Activated CD4-positive, alpha-beta memory T cell treated with anti-CD3 and anti-CD28 coated beads for 36 hours (primary cell): ENCODE data around the gene ZNF235. TPM values are rescaled to one million over a fixed set of nuclear protein-coding genes. Genes with fewer than 3 reads are reported as not detected.

Source experiments
- CTCF ChIA-PET: fragments of 350-600 bp; sonication (Branson Sonifier 250); formaldehyde crosslinking; loops from one replicate; lab custom pipeline; 2021; ENCODE audit warnings: antibody characterized with exemption, inconsistent platforms; lab: Charles Lee
- POLR2A ChIA-PET: fragments of 350-600 bp; sonication (Branson Sonifier 250); formaldehyde crosslinking; loops from one replicate; lab custom pipeline; 2021; ENCODE audit warnings: antibody characterized with exemption; lab: Charles Lee
- DNase-seq: peaks from one replicate; pipeline ENCODE4 v3.0.0-alpha.2; 2020
- H3K27ac Mint-ChIP-seq: one replicate; pipeline ENCODE4 v1.8.0; 2021; ENCODE audit warnings: mixed read lengths
- H3K27me3 Mint-ChIP-seq: one replicate; pipeline ENCODE4 v1.8.0; 2021; ENCODE audit warnings: mixed read lengths
- H3K36me3 Mint-ChIP-seq: one replicate; pipeline ENCODE4 v1.8.0; 2021; ENCODE audit warnings: mixed read lengths
- H3K4me1 Mint-ChIP-seq: one replicate; pipeline ENCODE4 v1.8.0; 2021; ENCODE audit warnings: low read depth, mixed read lengths
- H3K4me3 Mint-ChIP-seq: one replicate; pipeline ENCODE4 v1.8.0; 2021; ENCODE audit warnings: mild to moderate bottlenecking, mixed read lengths
- H3K9me3 Mint-ChIP-seq: one replicate; pipeline ENCODE4 v1.8.0; 2021; ENCODE audit warnings: mixed read lengths
- intact Hi-C: fragments of 100-400 bp; cut with micrococcal nuclease; formaldehyde crosslinking; loops from one replicate; pipeline ENCODE4 v1.15.1; 2023
- total RNA-seq, 2 experiments: library from RNA; stranded (reverse); gene quantifications; one replicate each; pipeline ENCODE4 v1.2.3, GENCODE V29; 2021

Gene ZNF235
- total RNA-seq, 2 experiments from 2014 or later: 1.2 to 1.3 TPM

DNA sequence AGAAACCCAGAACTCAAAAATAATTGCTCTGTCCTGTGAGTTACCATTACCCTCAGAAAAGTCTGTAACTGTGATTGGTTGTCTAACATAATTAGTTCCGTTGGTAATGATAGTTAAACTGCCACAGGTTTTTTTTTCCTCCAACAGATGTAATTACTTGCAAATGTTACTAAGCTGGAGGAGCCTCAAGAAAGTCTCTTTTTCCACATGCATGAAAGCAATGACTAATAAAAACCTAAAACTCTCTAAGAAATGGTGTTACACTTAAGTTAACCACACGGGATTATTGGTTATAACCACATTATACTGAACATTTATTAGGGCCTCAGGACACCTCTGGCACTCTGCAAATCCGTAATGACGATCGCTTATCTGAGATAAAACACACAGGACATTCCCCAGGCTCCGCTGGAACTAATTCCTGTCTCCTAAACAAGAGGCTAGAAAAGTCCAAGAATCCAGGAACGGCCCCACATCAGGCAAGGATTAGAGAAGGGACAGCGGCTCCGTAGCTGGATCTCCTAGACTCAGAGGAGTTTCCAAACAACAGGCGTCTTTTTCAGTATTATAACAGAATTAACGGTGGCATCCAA lies 753 bp downstream of the ZNF235 start:
- H3K27me3 Mint-ChIP-seq: no peaks in the 10 kb centered on the region
- peaks cover 15% of the 10 kb centered on the region for H3K4me1 Mint-ChIP-seq
- peak; percentile 9 for DNase-seq
- H3K36me3 Mint-ChIP-seq: peaks cover 30% of the 10 kb centered on the region
- intact Hi-C loops: loop anchor here (1.0 to 10.0 kb wide), 5 partner anchors 92 to 209 kb away; partner anchors contain the start of genes ZNF180, ZNF225, ZNF226 and ZNF227
- ChIA-PET CTCF (no interaction called here), POLR2A (interaction anchor here (1.1 to 1.8 kb wide), 2 partner anchors 92 to 139 kb away, joined by 5 read pairs; partner anchors contain the start of genes ZNF226 and ZNF227)
- H3K27ac Mint-ChIP-seq: peak overlapping the region; percentile 18
- H3K4me3 Mint-ChIP-seq: peak overlapping the region; percentile 83
- peaks cover 21% of the 10 kb centered on the region for H3K9me3 Mint-ChIP-seq

DNA sequence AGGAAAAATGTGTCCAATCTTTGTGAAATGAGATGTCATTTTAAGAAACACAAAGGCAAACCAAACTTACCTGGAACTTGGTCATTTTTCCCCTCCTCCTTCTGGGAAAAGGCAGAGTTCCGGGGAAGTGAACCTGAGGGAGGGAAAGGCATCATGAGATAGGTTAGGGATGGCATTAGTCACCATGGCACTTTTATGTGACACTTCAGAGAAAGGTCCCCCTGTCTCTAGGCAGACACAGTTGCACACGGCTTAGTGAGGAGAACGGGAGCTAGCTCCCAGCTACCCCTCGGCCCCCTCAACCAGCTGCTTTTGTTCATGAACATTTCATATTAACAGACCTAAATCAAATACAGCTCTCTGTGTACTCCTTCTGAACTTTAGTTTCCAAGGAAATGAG lies 1.5 kb downstream of the ZNF235 start:
- Mint-ChIP-seq H3K4me3 (no peak overlapping the region), H3K27ac (no peak overlapping the region), H3K4me1 (peaks cover 15% of the 10 kb centered on the region), H3K9me3 (peaks cover 21% of the 10 kb centered on the region), H3K27me3 (no peaks in the 10 kb centered on the region), H3K36me3 (peaks cover 34% of the 10 kb centered on the region)
- ChIA-PET POLR2A (no interaction called here), CTCF (no interaction called here)
- DNase-seq: no peak
- intact Hi-C loops: loop anchor here (10.0 kb wide), 1 partner anchor 201 kb away; the partner anchor contains the start of gene ZNF180

DNA sequence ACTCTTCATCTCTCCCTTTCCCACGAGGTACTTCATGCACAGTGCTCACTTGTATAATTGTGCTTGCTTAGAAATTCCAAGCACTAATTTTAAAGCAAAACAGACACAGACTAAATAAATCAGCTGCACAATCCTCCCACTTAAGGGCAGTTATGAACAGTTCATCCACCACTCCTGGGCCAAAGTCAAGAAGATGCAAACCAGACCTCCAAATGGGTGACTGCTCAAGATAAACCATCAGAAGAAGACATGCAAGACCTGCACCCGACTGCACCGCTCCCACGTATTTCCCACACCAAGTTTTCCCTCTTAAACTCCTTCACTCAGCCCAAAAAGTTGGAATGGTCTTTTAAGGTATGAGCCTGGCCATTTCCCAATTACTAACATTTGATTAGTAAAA lies 19.9 kb downstream of the ZNF235 start:
- no peak overlapping the region for H3K27ac Mint-ChIP-seq
- peaks cover 89% of the 10 kb centered on the region for H3K9me3 Mint-ChIP-seq
- no peak overlapping the region for H3K4me3 Mint-ChIP-seq
- DNase-seq: no peak
- no peaks in the 10 kb centered on the region for H3K4me1 Mint-ChIP-seq
- H3K27me3 Mint-ChIP-seq: no peaks in the 10 kb centered on the region
- intact Hi-C loops: no loop called here
- CTCF ChIA-PET: no interaction called here
- peaks cover 61% of the 10 kb centered on the region for H3K36me3 Mint-ChIP-seq
- POLR2A ChIA-PET: no interaction called here

DNA sequence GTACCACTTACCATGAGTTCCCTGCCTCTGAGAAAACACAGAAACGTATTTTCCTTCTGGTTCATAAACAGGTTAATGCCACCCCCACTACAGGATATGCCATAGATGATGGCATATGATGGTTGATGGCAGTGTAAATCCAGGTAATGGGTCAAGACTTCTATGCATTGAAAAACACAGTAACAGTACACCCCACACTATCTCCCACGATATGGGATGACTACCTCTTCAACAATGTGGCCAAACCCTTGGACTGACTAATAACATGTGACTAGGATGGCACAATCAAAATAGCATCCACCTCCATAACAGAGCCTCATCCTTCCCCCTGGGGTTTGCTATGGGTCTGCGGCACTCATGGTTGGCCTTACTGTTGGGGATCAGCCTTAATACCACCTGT lies 22.0 kb downstream of the ZNF235 start:
- DNase-seq: no peak
- Mint-ChIP-seq H3K9me3 (peaks cover 86% of the 10 kb centered on the region), H3K4me1 (no peaks in the 10 kb centered on the region), H3K27me3 (no peaks in the 10 kb centered on the region), H3K4me3 (no peak overlapping the region), H3K36me3 (peaks cover 54% of the 10 kb centered on the region), H3K27ac (no peak overlapping the region)
- ChIA-PET CTCF (no interaction called here), POLR2A (no interaction called here)
- intact Hi-C loops: no loop called here

DNA sequence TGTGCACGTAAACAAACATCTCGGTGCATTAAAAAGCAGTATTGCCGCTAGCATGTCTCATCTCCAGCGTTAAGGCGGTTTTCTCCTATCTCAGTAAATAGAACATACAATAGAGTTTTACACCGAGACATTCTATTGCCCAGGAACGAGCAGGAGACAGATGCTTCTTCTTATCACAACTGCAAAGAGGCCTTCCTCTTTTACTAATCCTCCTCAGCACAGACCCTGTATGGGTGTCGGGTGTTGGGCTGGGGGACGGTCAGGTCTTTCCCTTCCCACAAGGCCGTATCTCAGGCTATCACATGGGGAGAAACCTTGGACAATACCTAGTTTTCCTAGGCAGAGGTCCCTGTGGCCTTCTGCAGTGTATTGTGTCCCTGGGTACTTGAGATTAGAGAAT lies 23.9 kb downstream of the ZNF235 start:
- POLR2A ChIA-PET: no interaction called here
- no peak overlapping the region for H3K4me3 Mint-ChIP-seq
- CTCF ChIA-PET: no interaction called here
- no peak overlapping the region for H3K27ac Mint-ChIP-seq
- no peaks in the 10 kb centered on the region for H3K4me1 Mint-ChIP-seq
- H3K9me3 Mint-ChIP-seq: peaks cover 77% of the 10 kb centered on the region
- no peaks in the 10 kb centered on the region for H3K27me3 Mint-ChIP-seq
- H3K36me3 Mint-ChIP-seq: peaks cover 49% of the 10 kb centered on the region
- DNase-seq: no peak
- intact Hi-C loops: no loop called here

DNA sequence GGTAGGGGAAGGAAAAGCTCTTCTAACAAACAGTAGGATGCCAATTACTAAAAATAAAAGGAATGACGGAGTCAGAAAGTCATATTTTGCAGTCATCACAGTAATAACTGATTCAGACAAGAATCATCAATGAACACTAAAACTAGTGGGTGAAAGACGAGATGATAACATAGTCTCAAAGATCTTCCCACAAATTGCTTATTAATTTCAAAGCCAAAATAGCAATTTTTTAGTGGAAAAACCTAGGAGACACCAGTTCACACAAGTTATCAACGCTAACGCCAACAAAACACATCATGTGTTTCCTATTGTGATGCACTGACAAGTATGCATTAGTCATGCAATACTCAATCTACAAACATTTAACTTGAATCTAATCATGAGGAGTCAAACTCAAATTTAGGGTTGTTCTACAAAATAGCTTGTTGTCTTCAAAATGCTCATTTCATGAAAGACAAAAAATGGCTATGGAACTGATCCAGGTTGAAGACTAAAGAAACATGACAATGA lies 26.6 kb downstream of the ZNF235 start:
- CTCF ChIA-PET: no interaction called here
- peaks cover 76% of the 10 kb centered on the region for H3K9me3 Mint-ChIP-seq
- intact Hi-C loops: no loop called here

DNA sequence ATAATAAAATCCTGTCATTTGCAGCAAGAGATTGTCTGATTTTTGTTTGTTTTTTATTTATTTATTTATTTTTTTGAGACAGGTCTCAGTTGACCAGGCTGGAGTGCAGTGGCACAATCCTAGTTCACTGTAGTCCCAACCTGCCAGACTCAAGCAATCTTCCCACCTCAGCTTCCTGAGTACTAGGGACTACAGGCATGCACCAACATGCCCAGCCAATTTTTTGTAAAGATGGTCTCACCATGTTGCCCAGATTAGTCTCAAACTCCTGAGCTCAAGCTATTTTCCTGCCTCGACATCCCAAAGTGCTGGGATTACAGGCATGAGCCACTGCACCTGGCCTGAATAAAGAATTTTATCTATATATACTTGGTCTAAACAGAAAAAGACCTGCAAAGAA lies 27.5 kb downstream of the ZNF235 start:
- intact Hi-C loops: no loop called here
- peaks cover 74% of the 10 kb centered on the region for H3K9me3 Mint-ChIP-seq
- CTCF ChIA-PET: no interaction called here
- POLR2A ChIA-PET: no interaction called here
- H3K36me3 Mint-ChIP-seq: peaks cover 60% of the 10 kb centered on the region
- no peak for DNase-seq
- H3K4me3 Mint-ChIP-seq: no peak overlapping the region
- no peak overlapping the region for H3K27ac Mint-ChIP-seq
- no peaks in the 10 kb centered on the region for H3K27me3 Mint-ChIP-seq
- H3K4me1 Mint-ChIP-seq: no peaks in the 10 kb centered on the region

More for the DNA sequence above, 26.6 kb downstream of the ZNF235 start:
- Mint-ChIP-seq H3K27ac (no peak overlapping the region), H3K36me3 (peaks cover 57% of the 10 kb centered on the region), H3K4me3 (no peak overlapping the region), H3K4me1 (no peaks in the 10 kb centered on the region), H3K27me3 (no peaks in the 10 kb centered on the region)
- DNase-seq: no peak
- POLR2A ChIA-PET: no interaction called here

DNA sequence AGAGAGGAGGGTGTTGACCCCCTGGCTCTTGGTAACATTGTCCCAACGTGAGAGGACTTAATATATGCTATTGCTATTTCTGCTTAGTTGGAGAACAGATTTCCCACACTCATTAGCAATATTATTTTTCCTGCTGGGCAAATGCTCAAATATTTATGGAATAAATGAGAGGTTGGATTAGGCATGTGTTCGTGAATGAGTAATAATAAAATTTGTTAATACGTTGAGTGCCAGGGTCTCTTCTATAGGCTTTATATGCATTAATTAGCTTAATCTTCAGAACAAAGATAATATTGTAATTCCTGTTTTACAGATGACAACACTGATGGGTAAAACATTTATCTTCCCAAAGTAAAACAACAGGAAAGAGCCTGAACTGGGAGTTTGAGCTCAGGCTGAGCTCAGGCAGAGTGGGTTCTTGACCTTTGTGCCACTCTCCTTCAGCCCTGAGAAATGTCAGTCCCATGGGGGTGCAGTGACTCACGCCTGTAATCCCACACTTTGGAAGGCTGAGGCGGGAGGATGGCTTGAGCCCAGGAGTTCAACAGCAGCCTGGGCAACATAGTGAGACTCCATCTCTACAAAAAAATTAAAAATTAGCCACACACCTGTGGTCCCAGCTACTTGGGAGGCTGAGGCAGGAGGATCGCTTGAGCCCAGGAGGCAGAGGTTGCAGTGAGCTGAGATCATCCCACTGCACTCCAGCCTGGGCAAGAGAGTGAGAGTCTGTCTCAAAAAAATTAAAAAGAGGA lies 44.0 kb downstream of the ZNF235 start:
- Mint-ChIP-seq H3K9me3 (peaks cover 76% of the 10 kb centered on the region), H3K36me3 (peaks cover 36% of the 10 kb centered on the region), H3K4me3 (no peak overlapping the region), H3K4me1 (peaks cover 4% of the 10 kb centered on the region), H3K27me3 (no peaks in the 10 kb centered on the region), H3K27ac (no peak overlapping the region)
- intact Hi-C loops: no loop called here
- ChIA-PET CTCF (no interaction called here), POLR2A (no interaction called here)
- DNase-seq: no peak

DNA sequence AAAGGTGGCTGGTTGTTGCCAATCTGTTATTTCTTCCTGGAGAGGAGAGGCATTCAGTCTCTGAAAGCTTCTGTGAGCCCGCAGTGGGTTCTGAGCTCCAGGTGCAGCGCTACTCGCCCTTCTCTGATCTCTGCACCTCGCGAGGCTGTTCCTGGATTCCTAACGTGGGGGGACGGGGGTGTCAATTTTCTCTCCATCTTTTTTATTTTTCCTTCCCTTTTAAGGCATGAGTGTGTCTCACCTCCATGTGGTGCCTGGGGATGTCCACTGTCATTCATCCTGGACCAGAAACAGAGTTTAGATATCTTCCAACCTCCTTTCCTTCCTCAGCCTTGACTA lies 44.5 kb downstream of the ZNF235 start:
- ChIA-PET POLR2A (no interaction called here), CTCF (no interaction called here)
- no peak for DNase-seq
- intact Hi-C loops: no loop called here
- Mint-ChIP-seq H3K27me3 (no peaks in the 10 kb centered on the region), H3K27ac (no peak overlapping the region), H3K36me3 (peaks cover 37% of the 10 kb centered on the region), H3K9me3 (peaks cover 76% of the 10 kb centered on the region), H3K4me1 (peaks cover 4% of the 10 kb centered on the region), H3K4me3 (peak overlapping the region; percentile 28)

DNA sequence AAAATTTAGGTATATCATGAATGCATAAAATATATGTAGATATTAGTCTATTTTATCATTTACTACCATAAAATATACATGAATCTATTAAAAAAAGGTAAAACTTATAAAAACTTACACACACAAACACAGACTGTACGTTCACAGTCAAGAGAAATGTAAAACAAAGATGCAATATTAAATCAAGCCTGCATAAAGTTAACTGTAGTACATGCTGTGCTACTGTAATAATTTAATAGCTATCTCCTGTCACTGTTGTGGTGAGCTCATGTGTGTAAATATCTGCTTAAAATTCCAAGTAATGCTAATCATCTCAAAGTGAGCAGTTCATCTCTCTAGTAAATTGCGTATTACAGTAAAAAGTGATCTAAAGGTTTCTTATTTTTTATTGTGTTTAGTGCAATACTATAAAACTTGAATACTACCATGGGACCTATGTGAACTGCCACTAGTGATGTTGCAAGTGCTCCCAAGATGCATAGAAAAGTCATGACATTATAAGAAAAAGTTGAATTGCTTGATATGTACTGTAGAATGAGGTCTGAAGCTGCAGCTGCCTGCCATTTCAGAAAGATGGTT lies 45.9 kb downstream of the ZNF235 start:
- CTCF ChIA-PET: no interaction called here

DNA sequence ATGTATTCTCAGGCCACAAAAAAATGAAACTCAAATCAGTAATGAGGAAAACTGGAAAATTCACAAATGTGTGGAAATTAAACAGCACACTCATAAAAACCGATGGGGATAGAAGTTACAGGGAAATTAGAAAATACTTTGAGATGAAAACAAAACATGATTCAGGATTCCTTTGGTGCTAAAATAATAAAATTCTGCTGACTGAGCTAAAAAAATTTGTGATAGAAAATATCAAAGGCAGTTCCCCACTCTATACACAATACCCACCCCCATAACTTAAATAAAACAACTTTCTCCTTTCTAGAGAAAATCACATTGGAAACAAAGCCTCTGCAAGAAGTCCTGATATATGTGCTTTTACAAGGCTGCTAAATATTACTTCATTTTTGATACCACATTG lies 46.7 kb downstream of the ZNF235 start:
- Mint-ChIP-seq H3K9me3 (peaks cover 84% of the 10 kb centered on the region), H3K27ac (no peak overlapping the region), H3K4me1 (peaks cover 4% of the 10 kb centered on the region), H3K4me3 (no peak overlapping the region), H3K36me3 (peaks cover 47% of the 10 kb centered on the region), H3K27me3 (no peaks in the 10 kb centered on the region)
- intact Hi-C loops: no loop called here
- CTCF ChIA-PET: no interaction called here
- POLR2A ChIA-PET: no interaction called here
- no peak for DNase-seq

More for the DNA sequence above, 45.9 kb downstream of the ZNF235 start:
- H3K27ac Mint-ChIP-seq: no peak overlapping the region
- H3K27me3 Mint-ChIP-seq: no peaks in the 10 kb centered on the region
- H3K4me1 Mint-ChIP-seq: peaks cover 4% of the 10 kb centered on the region
- POLR2A ChIA-PET: no interaction called here
- peaks cover 81% of the 10 kb centered on the region for H3K9me3 Mint-ChIP-seq
- DNase-seq: no peak
- H3K36me3 Mint-ChIP-seq: peaks cover 43% of the 10 kb centered on the region
- no peak overlapping the region for H3K4me3 Mint-ChIP-seq
- intact Hi-C loops: no loop called here

DNA sequence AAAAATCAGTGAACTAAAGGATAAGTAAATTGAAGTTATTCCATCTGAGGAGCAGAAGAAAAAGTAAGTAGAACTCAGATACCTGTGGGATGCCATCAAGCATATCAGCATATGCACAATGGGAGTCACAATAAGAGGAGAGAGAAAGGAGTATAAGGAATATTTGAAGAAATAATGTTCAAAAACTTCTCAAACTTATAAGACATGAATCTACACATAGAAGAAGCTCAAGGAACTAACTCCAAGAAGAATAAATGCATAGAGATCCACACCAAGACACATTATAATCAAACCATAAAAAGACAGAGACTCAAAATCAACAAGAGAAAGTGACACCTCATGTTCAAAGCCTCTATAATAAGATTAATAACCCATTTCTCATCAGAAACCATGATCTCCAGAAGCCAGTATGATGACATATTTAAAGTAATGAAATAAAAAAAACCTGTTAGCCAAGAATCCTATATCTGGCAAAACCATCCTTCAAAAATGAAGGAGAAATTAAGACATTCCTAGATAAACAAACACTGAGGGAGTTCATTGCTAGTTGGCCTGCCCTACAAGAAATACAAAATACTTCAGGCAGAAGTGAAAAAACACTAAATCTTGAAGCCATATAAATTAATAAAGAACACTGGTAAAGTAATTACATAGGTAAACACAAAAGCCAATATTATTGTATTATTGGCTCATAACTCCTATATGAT lies 49.0 kb downstream of the ZNF235 start:
- intact Hi-C loops: no loop called here
- Mint-ChIP-seq H3K9me3 (peaks cover 91% of the 10 kb centered on the region), H3K4me3 (no peak overlapping the region), H3K36me3 (peaks cover 63% of the 10 kb centered on the region), H3K4me1 (peaks cover 4% of the 10 kb centered on the region), H3K27me3 (no peaks in the 10 kb centered on the region), H3K27ac (no peak overlapping the region)
- no peak for DNase-seq
- CTCF ChIA-PET: no interaction called here
- POLR2A ChIA-PET: no interaction called here
